ENCODE data around the gene SLC6A8.

GRCh38 chrX:153706799-153707198 is 19.1 kb downstream of the SLC6A8 start:
- TF ChIP-seq, protein P1, sequence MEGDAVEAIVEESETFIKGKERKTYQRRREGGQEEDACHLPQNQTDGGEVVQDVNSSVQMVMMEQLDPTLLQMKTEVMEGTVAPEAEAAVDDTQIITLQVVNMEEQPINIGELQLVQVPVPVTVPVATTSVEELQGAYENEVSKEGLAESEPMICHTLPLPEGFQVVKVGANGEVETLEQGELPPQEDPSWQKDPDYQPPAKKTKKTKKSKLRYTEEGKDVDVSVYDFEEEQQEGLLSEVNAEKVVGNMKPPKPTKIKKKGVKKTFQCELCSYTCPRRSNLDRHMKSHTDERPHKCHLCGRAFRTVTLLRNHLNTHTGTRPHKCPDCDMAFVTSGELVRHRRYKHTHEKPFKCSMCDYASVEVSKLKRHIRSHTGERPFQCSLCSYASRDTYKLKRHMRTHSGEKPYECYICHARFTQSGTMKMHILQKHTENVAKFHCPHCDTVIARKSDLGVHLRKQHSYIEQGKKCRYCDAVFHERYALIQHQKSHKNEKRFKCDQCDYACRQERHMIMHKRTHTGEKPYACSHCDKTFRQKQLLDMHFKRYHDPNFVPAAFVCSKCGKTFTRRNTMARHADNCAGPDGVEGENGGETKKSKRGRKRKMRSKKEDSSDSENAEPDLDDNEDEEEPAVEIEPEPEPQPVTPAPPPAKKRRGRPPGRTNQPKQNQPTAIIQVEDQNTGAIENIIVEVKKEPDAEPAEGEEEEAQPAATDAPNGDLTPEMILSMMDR (IDR thresholded peaks at IDR 0.05): no peak
- no peak for TF ChIP-seq RFX5 (IDR thresholded peaks at IDR 0.05)

Data from A549 (cell line).